ENCODE data around the gene GARIN3.

DNA sequence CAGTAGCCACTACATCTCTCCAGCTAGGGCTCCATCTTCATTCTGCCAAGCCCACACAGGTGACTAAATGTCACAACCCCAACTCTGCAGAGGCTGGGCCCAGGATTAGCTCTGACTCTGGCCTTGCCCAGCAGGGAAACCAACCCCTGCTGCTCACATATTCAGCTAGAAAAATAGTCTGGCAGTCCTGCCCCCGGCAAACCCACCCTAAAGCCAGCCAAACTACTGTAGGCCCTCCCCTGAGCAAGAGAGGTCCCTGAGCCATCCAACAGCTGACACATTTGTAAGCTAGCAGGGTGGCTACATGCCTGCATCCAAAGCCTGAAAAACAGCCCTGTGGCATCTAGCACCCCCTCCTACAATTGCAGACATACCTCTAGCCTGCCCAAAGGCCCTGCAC is 46.0 kb downstream of the GARIN3 start:
- TF ChIP-seq CTCF (IDR thresholded peaks at IDR 0.05): no peak
- TF ChIP-seq POLR2A (IDR thresholded peaks at IDR 0.05): no peak

Measured in heart left ventricle (tissue), 13 donors.